Anterior cingulate cortex (tissue), 58 donors: ENCODE results near the gene NRF1.
A peak's percentile ranks its signal among the peaks of the same experiment; 100 is the strongest.
"Not testable (repeated sequence)": the region's sequence is repeated elsewhere in the genome, so short reads cannot be mapped to it uniquely, and the experiment has no call there.

Experiments used
- DNase-seq, 58 donors: peaks; one replicate each; lab custom pipeline; 2025; lab: John Stamatoyannopoulos, UW

NRF1 gene

DNA sequence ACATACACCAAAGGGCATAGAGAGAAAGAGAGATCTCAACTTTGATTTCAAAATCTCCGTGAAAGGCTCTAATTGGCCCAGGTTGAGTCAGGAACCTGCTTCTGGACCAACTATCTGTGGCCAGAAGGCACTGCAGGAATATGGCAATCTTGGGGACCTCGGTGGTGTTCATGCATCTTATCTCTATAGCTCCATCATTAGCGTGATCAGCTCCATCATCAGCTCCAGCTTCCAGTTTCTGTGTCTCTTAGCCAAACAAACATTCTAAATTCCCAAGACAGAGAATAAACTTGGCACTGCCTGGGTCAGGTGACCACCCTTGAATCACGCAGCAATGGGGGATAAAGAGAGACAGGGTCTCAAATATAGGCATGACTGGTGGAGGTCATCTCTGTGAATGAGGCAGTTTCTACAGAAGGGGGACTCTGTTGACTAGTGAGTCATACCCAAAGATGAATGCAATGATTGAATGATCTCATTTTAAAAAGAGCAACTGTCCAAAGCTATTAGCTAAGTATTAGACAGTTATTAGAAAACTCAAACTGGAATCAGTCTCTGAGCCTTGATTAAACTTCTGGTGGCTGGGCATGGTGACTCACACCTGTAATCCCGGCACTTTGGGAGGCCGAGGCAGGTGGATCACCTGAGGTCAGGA, 5.4 kb upstream of the NRF1 start:
- no peak for DNase-seq

GRCh38 chr7:129606803-129607202, 4.7 kb upstream of the NRF1 start:
- DNase-seq: peak in 4 of 58 donors; percentile 8 to 20 (median 14)

DNA sequence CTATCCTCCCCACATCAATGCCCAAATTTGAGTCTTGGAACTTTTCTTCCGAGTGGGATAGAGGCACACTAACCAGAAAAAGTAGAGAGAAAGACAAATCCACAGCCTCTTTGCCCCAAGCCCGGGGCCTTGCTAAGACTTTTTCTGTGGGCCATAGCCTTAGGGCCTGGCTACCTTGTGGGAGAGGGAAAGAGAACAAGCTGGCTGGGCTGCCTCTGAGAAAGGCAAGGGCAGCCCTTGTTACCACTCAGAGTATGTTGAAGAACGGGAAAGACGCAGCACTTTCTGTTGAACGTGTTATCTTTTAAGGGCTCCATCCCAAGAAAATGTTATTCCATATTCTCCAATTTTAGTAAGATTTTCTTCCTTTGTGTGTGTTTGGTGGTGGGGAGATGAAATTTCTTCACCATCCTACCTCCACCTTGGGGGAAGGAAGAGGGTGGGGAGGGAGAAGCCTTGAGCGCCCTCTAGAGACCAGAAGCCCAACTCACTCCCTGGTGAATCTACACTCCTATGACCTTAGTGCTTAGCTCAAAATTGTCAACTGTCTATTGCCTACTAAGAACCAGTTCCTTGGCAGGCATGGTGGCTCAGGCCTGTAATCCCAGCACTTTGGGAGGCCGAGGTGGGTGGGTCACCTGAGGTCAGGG, 3.9 kb upstream of the NRF1 start:
- DNase-seq: no peak

- no peak for DNase-seq
Observed at GRCh38 chr7:129609666-129610065, 1.9 kb upstream of the NRF1 start.

DNA sequence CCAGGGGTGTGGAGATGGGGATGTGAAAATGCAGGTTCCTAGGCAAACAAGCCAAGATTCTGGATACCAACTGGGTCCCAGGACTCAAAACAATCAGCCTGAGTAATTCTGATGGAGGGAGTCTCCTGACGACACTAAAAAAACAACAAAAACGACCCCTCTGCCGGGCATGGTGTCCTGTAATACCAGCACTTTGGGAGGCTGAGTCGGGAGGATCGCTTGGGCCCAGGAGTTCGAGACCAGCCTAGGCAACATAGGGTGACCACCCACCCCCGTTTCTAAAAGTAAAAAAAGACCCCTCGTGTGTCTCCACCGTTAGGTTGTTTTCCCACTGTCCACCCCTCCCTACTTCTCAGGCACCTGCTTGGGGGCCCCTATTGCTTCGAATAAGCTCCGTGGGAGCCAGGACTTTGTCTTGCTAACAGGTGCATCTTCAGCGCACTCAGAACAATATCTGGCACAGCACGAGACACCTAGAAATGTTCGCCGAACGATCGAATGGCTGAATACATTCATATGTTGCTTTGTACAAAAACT, 743 bp upstream of the NRF1 start:
- peak in 2 of 58 donors; percentile 25 to 30 for DNase-seq

DNA sequence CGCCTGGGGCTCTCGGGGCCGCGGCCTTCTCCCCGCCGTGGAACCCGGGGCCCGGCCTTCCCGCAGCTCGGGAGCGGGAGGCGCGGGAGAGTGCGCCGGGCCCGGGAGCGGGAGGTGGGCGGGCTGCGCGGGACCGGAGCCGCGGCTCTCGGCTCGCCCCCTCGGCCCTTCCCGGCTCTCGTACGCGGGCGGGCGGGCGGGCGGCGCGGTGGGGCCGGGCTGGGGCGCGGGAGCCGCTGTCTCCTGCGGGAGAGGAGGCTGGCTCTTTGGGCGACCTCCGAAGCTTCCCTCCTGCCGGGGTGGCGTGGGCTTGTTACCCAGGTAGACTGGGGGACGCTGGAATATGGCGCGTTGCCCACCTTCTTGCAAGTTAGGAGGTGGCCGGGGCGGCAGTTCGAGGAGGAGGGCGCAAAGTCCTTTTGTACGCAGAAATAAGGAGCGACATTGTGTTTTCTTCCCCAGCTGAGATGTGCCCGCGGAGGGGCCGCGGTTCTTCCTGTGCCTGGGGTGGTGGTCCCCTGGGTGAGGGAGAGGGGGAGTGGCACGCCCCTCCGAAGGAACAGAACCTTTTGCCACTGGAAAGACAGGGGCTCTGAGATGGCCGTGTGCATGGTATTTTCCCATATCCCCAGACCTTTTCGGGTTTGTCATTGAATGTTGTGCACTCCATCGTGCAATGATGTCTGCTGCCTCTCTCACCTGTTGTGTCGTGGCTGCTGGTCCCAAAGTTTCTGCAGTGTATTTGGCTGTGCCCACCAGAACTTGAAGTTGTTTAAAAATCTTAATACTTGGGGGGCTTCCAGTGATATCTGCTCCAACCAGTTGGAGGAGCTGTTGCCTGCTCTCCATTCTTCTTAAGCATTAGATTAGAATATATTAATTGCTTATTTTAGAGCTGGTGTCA, 844 bp downstream of the NRF1 start:
- DNase-seq: peak in 38 of 58 donors; percentile 2 to 72 (median 34)

DNA sequence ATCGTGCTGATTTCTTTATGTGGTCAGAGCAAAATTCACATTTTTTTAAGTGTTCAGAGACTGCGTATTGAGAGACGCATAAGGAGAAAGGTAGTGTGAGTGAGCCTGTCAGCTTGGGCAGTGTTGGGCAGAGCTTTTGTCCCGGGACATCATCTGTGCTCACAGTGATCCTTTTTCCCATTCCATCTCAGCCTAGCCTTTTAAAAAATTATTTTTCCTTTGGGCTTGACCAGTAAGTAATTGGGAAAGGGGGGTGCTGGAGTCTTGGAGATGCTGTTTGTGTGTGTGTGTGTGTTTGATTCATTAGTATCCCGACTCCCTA, 1.5 kb downstream of the NRF1 start:
- DNase-seq: no peak

DNA sequence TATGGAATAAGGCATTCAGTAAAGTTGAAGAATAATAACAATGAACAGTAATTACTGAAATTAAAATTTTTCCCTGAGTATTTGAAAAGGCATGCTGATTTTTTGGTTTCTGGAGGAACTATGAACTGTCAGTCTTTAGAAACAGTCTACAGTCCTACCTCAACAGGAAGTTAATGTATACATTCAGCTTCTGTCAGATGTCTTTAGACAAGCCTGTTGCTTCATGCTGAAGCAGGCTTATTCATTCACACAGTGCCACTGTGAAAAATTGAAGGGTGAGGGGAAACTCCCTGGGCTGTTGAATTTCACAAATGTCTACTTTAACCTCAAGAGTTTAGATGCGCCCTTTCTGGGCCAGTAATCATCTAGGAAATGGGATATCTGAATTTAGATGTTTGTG, 3.5 kb downstream of the NRF1 start:
- DNase-seq: no peak

DNA sequence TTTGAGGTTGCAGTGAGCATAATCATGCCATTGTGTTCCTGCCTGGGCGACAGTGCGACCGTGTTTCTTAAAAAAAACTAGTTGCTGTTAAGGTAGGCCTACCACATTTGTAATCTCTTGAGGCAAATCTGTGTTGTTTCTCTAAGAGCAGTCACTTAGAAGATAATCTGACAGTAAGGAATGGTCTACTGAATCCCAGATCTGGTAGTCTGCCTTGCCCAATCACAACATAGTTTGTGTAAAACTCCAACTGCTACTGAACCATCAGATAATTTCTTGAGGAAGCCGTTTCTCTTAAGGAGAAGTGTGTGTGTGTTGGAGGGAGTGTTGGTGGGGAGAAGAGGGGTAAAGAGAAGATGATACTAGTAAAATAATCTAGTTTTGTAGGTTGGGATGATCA, 5.0 kb downstream of the NRF1 start:
- DNase-seq: no peak

DNA sequence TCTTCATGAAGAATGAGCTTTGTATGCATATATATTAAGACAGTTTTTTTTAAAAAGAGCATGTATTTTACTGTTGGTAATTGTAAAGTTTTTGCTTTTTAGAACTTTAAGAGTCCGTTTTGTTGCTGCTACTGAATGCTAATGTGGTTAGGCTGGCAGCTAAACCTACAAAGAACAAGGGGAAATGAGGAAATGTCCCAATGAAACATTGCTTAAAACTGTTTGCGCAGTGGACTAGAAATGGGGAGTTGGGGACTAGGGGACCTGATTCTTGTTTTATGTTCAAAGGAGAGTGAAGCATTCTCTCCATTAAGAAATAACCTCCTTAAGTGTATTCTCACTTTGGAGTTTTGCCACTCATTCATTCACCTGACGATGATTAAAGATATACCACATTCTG, 5.7 kb downstream of the NRF1 start:
- DNase-seq: no peak

GRCh38 chr7:129617652-129618051, 6.1 kb downstream of the NRF1 start:
- no peak for DNase-seq

DNA sequence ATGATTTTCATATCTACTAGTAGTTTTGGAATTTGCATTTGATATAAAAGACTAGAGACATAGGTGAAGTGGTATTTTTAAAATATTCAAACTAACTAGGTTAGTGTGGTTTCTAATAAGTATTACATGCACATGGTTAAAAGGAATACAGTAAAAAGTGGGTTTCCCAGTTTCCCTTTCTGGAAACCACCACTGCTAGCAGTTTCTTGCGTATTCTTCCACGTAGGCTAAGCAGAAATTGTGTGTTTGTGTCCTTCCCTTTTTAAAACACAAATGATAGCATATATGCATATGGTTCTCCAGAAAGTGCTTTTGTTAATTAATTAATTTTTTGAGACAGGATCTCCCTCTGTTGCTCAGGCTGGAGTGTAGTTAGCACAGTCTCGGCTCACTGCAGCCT, 15.4 kb downstream of the NRF1 start:
- DNase-seq: no peak

- no peak for DNase-seq
Observed at GRCh38 chr7:129630341-129630740, 18.8 kb downstream of the NRF1 start.

DNA sequence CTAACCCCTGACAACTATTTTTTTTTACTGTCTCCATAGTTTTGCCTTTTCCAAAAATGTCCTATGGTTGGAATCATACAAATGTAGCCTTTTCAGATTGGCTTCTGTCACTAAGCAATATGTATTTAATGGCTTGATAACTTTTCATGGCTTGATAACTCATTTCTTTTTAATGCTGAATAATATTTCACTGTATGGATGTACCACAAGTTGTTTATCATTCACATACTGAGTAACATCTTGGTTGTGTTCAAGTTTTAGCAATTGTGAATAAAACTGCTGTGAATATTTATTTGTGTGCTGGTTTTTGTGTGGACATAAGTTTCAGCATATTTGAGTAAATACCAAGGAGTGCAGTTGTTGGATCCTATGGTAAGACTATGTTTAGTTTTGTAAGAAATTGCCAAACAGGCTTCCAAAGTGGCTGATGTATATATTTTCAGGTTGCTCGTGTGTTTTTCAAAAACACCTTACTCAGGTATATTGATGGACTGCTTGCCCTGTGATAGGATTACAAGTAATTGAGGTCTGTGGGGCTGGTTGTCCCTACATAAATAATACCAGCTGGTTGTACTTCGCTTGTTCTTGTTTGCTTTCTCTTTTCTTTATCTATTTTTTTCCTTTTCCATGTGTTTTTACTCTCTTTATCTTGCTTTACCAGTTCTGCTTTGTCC, 23.0 kb downstream of the NRF1 start:
- no peak for DNase-seq

DNA sequence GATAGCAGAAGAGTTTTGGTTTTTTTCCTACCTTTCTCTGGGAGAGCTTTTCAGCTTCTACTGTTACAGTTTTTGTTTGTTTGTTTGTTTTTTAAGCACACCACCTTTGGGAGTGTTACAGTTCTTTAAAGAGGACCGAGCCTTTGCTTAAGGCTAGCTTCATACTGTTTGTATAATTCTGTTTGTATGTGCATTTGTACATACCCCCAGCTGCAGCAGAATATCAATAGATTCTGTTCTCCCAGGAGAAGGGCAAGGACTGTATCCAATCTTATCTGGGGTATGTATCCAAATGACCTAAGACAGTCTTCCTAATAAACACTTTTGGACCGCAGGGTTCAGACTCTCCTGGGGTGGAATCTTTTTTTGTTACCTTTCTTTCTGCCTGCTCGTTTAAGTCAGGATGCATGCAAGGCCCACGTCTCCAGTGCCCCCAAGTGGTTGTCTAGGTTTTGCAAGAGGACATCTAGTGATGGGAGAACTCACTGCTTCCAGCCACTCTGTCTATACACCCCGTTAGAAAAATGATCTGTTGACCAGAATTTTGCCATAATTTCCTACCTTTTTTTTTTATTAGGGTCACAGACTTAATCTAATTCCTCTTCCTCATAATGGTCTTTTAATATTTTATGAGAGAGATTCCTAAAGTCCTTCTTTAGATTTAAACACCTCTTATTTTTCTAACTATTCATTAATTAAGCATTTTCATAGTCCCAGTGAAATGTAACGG, 23.9 kb downstream of the NRF1 start:
- DNase-seq: peak in 51 of 58 donors; percentile 3 to 83 (median 39)

DNA sequence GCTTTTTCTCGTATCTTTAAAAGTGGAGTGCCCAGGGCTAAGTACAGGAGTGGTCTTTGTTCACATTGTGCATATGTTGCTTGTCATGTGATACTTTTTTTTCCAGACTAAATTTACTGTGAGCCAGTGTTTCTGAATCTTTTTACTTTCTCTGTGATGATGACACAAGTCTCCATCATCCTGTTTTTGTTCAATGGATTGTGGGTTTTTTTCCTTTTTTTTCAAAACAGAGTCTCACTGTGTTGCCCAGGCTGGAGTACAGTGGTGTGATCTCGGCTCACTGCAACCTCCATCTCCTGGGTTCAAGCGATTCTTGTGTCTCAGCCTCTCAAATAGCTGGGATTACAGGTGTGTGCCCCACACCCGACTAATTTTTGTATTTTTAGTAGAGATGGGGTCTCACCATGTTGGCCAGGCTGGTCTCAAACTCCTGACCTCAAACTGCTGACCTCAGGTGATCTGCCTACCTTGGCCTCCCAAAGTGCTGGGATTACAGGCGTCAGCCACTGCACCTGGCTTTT, 24.6 kb downstream of the NRF1 start:
- DNase-seq: not testable (repeated sequence)

GRCh38 chr7:129636641-129637040, 25.1 kb downstream of the NRF1 start:
- no peak for DNase-seq

GRCh38 chr7:129640400-129640799, 28.9 kb downstream of the NRF1 start:
- DNase-seq: no peak

DNA sequence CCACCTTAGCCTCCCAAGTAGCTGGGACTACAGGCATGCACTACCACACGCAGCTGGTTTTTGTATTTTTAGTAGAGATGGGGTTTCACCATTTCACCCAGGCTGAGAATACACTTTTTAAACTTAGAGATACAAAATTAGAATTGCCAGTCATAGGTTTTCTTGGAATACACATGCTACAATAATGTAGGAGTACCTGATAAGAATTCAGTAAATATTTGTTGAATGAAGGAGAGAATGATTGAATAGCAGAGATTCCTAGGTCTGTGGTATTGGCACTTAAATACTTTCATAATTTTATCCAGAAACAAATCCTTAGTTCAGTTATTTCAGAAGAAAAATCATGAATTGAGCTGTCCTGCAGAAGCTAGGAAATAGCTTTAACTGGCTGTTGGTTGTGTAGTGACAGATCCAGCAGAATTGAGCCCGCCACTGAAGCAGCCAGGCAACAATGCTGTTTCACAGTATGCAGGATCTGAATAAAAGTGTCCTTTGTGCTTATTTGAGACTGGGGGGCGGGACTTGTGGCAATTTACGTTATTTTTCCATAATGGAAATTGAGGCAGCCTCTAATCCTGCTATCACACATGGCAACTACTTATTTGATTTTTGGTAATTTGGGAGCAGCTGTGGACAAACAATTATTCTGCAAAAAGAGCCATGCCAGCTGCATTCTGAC, 31.5 kb downstream of the NRF1 start:
- DNase-seq: peak in 20 of 58 donors; percentile 4 to 44 (median 18)
